Stimulated activated CD4-positive, alpha-beta T cell treated with anti-CD3 and anti-CD28 coated beads, Interleukin-4, amount 100 ng/mL, for 4 hours (primary cell): ENCODE measurements around the gene ICA1.

Experiments
- DNase-seq, 2 experiments: peaks; one replicate each; pipeline ENCODE4 v3.0.0-alpha.2; 2020

The ICA1 gene

DNA sequence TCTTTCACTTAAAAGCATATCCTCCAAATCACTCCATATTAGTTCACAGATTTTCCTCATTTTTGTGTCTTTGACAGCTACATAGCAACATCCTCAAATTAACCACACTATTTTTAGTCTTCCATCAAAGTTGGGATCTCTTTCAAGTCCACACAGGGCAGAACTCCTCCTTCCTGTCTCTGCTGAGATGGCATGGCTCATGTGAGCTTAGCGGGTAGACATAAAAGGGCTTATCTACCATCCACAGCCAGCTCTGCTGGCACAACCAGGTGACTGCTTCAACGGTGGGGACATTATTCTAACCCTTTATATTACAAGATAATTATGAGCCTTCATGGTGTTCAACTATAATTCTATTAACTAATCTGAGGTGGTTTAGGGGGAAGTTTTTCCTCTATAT lies 35.5 kb downstream of the ICA1 start:
- DNase-seq: no peak

- no peak for DNase-seq
Observed at GRCh38 chr7:8221567-8221966, 40.4 kb downstream of the ICA1 start.

GRCh38 chr7:8221101-8221495 lies 40.9 kb downstream of the ICA1 start:
- DNase-seq: no peak

- DNase-seq: no peak
Observed at GRCh38 chr7:8220376-8221100, 41.4 kb downstream of the ICA1 start.

GRCh38 chr7:8217200-8218068 lies 44.5 kb downstream of the ICA1 start:
- DNase-seq: no peak

DNA sequence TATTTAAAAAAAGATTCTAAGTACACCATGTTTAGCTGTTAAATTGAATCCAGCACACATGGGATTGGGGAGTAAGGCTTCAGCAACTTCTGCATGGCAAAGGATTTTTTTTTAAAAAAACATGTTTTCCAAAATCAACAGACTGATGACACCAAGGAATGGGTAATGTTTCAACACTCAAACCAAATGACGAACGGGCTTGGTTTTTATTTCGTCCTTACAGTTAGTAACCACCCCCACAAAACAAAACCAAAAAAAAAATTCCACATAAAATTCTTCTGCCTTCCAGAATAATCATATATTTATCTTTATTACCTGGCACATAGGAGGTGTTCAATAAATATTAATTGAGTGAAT lies 45.7 kb downstream of the ICA1 start:
- DNase-seq: no peak

DNA sequence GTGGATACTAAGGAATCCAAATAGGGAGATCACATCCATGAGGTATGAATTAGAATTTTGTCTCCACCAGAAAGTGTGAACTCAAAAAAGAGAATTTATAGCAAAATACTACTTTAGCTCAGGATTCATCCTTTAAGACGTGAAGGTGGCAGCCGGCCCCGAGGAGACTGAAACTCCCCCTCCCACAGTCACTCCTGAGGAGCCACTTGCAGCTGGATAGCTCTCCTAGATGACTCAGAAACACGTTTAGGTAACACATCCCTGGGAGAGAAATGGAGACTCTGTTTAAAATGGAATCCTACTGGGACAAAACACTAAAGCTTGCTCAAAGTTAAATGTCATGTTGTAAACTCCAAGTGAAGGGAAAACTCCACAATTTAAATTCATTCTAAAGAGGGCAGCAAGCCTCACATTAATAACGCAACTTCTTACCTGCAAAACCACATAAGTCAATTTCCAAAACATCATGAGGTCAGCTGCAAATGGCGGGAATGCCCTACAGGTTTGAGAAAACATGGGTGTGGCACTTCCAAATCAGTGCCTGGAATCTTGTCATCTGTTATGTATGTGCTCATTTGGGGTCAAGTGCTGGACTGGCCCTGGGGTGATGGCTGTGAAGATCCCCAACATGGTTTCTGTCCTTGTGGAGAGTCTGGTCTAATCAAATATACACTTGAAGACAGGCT lies 46.2 kb downstream of the ICA1 start:
- DNase-seq: no peak

- no peak for DNase-seq
Observed at GRCh38 chr7:8214244-8214824, 47.6 kb downstream of the ICA1 start.

- no peak for DNase-seq
Observed at GRCh38 chr7:8213381-8213780, 48.6 kb downstream of the ICA1 start.

- DNase-seq: no peak
Observed at GRCh38 chr7:8212638-8213037, 49.3 kb downstream of the ICA1 start.

DNA sequence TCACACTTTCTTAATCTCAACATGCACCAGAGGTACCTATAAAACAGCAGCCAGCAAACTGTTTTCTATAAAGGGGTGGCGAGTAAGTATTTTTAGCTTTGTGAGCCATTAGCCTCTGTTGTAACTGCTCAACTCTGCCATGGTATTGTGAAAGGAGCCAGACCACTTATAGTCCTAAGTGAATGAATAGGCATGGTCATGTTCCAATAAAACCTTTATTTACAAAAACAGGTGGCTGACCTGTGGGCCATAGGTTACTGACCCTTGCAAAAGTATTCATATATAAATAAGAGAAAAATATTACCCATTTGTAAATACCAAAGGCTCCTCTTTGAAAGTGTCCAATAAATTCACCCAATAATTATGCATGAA lies 50.3 kb downstream of the ICA1 start:
- DNase-seq: no peak

DNA sequence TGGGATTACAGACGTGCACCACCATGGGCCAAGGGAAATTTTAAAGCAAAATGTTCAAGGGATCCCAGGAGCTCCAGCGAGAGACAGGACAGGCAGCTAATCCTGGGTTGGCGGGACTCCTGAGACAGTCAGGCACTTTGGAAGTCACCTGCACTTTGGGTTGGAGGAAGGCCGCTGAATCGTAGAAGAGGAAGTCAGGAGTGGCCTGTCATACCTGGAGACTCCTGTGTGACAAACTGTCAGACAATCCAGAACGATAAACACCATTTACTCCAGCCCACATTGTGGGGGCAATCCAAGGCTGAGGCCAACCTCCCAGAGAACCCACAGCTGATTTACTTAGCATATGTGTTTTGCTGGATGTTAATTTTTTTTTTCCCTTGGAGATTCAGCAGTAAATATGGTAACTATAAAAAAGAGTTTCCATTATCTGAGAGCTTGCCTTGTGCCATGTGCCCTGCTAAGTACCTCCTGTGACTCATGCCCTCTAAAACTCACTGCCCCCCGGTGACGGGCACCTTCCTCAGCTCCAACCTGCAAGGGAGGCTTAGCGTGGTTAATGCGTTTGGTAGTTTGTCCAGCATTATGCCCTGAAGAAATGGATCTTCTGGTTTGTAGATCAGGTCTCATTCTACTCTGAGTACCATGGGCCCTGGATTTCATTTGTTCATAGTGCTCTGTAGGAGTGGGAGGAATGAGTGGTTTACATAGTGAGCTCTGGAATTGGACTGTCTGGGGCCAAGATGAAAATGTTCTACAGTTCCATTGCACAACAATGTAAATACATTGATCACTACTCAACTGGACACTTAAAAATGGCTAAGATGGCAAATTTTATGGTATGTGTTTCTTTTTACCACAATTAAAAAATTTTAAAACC lies 50.9 kb downstream of the ICA1 start:
- DNase-seq: no peak

DNA sequence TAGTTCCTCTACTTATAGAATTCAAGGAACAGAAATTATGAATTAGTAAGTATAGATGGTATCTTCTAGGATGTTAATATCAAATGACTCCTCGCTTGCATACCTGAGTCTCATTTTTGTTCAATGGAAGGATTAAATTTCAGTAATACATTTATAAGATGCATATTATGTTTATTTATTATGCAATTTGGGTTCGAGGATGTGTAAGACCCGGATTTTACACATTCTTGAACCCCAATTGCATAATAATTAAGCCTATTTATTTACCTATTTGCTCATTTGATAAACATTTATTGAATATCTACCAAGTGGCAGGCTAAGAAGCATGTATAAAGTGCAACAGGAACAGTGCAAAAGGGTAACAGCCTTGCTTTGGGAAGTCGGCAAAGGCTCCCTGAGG lies 52.6 kb downstream of the ICA1 start:
- no peak for DNase-seq

DNA sequence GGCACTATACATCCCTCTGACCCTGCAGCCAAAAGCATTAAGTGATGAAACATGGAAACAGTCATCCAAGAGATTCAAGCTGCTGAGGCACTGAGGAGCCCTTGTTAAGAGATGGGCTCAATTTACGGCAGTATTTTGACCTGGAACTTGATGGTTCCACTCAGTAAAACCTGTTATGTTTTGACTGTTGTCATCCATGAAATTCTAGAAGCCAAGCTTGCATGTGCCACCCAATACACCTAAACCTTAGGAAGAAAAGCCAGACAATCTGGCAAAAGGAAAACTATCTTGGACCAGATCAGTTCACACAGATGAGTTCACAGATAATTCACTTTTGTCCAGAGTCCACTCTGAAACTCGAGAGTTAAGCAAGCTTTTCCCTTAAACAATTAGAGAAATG lies 53.2 kb downstream of the ICA1 start:
- no peak for DNase-seq

- no peak for DNase-seq
Observed at GRCh38 chr7:8206956-8207355, 55.0 kb downstream of the ICA1 start.

- no peak for DNase-seq
Observed at GRCh38 chr7:8205537-8205936, 56.4 kb downstream of the ICA1 start.

DNA sequence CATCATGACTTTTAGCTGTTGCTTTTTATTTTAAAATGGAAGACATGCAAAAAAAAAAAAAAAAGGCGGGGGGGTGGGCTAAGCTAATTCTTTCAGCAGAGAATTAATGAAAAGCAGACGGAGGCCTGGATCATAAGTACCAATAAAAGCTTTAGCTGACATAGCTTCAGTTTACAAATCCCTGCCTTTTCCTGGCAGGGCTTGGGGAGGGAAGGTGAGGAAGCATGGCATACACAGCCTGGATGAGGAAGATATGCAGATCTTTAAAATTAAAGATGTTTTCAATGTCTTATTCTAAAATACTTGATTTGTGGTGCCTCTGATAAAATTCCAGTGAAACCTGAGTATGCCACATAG lies 57.0 kb downstream of the ICA1 start:
- DNase-seq: no peak

DNA sequence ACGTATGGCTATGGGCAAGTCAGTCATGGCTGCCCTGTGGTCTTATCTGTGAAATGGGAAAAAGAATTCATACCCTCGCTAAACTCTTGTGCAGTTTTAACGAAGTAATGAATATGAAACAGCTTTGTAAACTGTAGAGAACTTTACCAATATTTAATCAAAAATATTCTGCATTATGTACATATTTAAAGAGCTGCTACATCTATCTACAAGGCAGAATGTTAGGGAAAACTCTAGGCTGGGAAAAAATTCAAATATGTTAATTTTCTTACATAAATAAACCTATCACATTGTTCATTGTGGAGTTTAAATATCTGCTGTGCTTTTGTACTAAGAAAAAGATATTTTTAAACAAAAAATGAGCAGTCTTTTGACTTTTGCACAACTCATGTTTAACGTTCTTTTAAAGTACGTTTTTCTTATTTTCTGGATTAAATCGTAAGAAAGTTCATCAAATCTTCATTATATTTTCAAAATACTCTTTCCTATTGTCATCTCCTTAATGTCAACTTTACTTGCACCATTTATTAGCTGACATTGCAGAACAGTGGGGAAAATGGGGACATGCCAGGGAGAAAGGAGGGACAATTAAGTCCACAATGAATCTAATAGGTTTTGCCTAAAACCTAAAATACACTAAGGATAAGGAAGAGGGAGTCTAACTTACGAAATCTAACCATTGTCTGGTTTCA lies 57.5 kb downstream of the ICA1 start:
- DNase-seq: no peak

DNA sequence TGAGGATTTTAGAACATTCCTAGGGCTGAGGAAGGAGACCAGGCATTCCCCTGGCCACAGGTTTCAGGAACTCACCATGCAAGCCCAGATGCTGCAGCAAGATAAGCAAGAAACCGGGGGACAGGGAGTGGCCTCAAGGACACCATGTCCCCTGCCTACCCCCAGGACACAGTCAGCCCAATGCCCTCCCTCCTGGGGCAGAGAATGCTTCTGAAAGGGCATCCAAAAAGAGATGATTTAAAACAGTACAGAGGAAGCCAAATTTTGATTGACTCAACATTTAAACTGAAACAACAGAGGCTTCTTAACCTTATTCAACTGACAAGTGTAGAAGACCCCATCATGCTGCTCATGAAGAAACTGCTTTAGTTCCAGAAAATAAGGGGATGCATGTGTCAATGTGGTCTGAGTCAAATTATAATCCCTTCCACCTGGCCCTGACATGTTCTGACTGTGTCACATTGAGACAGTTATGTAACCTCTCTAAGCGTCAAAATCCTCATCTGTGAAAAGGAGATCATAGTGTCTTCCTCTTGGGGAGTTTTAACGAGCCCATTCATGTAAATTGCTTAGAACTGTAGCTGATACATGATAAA lies 60.0 kb downstream of the ICA1 start:
- DNase-seq: no peak

DNA sequence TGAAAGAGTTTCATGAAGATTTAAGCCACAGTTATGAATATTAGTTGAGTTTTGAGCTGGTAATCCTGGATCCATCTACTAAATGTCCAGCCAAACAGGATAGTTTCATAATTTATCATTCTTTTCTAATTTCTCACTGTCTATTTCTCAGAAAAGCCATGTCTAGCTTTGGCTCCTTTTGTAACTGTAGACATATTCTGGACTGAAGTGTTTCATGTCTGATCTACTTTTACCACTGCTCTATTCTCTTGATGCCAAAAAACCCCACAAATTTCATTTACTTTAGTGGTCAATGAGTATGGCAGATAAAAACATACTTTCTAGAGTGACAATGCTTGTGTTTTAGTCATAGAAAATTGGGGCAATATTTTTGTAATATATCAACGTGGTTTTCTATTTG lies 61.2 kb downstream of the ICA1 start:
- DNase-seq: no peak

- DNase-seq: no peak
Observed at GRCh38 chr7:8200316-8200715, 61.7 kb downstream of the ICA1 start.
